PC-9 (cell line): ENCODE data around the gene ZNF275. TPM values are rescaled to one million over a fixed set of nuclear protein-coding genes. Genes with fewer than 3 reads are reported as not detected.

ENCODE experiments used
- BruUV-seq: library from RNA; stranded (reverse); fragments of 400-500 nt; replicated peaks from 2 replicates; lab custom pipeline; 2021; lab: Mats Ljungman, UMichigan
- CTCF ChIA-PET: fragments of 300-600 bp; sonication (Branson Sonifier 250); formaldehyde crosslinking; loops from one replicate; lab custom pipeline; 2022; ENCODE audit warnings: antibody characterized with exemption; lab: Charles Lee
- POLR2A ChIA-PET: fragments of 300-600 bp; sonication (Branson Sonifier 250); formaldehyde crosslinking; loops from one replicate; lab custom pipeline; 2022; ENCODE audit warnings: antibody characterized with exemption; ENCODE audit not compliant: unreplicated experiment; lab: Charles Lee
- DNase-seq, 2 experiments: peaks; one replicate each; pipeline versions ENCODE4 v3.0.0 to v3.0.0-alpha.2; 2015 to 2022; ENCODE audit warnings: mixed read lengths in 1 of 2
- H2AFZ ChIP-seq: fragments of 200-600 bp; sonication (generic); 2 replicates; pipeline ENCODE4 v1.8.1; 2017; ENCODE audit warnings: antibody characterized with exemption
- H3F3A ChIP-seq: fragments of 200-600 bp; sonication (generic); 2 replicates; pipeline ENCODE4 v1.8.1; 2017; ENCODE audit warnings: antibody characterized with exemption, mild to moderate bottlenecking, low read depth; ENCODE audit not compliant: insufficient read depth
- H3K27ac ChIP-seq: fragments of 200-600 bp; sonication (generic); 2 replicates; pipeline ENCODE4 v1.6.1; 2016; ENCODE audit warnings: mixed run types
- H3K27me3 ChIP-seq: fragments of 200-600 bp; sonication (generic); 2 replicates; pipeline ENCODE4 v1.6.1; 2016; ENCODE audit warnings: low read depth, mixed run types; ENCODE audit not compliant: insufficient read depth
- H3K36me3 ChIP-seq: fragments of 200-600 bp; sonication (generic); 2 replicates; pipeline ENCODE4 v1.6.1; 2016; ENCODE audit warnings: low read depth, mixed run types
- H3K4me1 ChIP-seq: fragments of 200-600 bp; sonication (generic); replicated peaks from 2 replicates; pipeline ENCODE4 v1.6.1; 2016; ENCODE audit warnings: mixed run types; ENCODE audit not compliant: insufficient read depth
- H3K4me2 ChIP-seq: fragments of 200-600 bp; sonication (generic); 2 replicates; pipeline ENCODE4 v1.6.1; 2017; ENCODE audit warnings: mixed run types
- H3K4me3 ChIP-seq: fragments of 200-600 bp; sonication (generic); 2 replicates; pipeline ENCODE4 v1.6.1; 2016; ENCODE audit warnings: mixed run types
- H3K79me2 ChIP-seq: fragments of 200-600 bp; sonication (generic); 2 replicates; pipeline ENCODE4 v1.6.1; 2017; ENCODE audit warnings: low read depth, mixed run types
- H3K9me2 ChIP-seq: fragments of 200-600 bp; sonication (generic); 2 replicates; pipeline ENCODE4 v1.8.1; 2017; ENCODE audit warnings: mild to moderate bottlenecking; ENCODE audit not compliant: insufficient read depth
- H3K9me3 ChIP-seq: fragments of 200-600 bp; sonication (generic); 2 replicates; pipeline ENCODE4 v1.8.1; 2016; ENCODE audit warnings: low read depth; ENCODE audit not compliant: insufficient read depth
- H4K20me1 ChIP-seq: fragments of 200-600 bp; sonication (generic); 2 replicates; pipeline ENCODE4 v1.8.1; 2017; ENCODE audit not compliant: insufficient read depth
- CTCF ChIP-seq: fragments of 200-600 bp; sonication (generic); conservative IDR thresholded peaks from 2 replicates; pipeline ENCODE4 v1.6.1; 2017; ENCODE audit warnings: mixed run types, antibody characterized with exemption, mild to moderate bottlenecking, moderate library complexity
- EZH2 ChIP-seq: fragments of 200-600 bp; sonication (generic); IDR thresholded peaks from 2 replicates; pipeline ENCODE4 v1.8.0; 2017; ENCODE audit warnings: antibody characterized with exemption, low read depth
- intact Hi-C: fragments of 100-400 bp; cut with micrococcal nuclease; formaldehyde crosslinking; loops from one replicate; pipeline ENCODE4 v1.10.0; 2022; ENCODE audit not compliant: unreplicated experiment
- total RNA-seq: library from RNA; stranded (reverse); gene quantifications from 2 replicates; pipeline ENCODE4 v1.2.3, GENCODE V29; 2021

The ZNF275 gene
- total RNA-seq, 1 experiment from 2014 or later, result 7.1 TPM

- H4K20me1 ChIP-seq, result no peaks in the 10 kb centered on the region
- BruUV-seq, result no TSS peak
- no peaks in the 10 kb centered on the region for H3K79me2 ChIP-seq
- CTCF ChIA-PET, result no interaction called here
- peaks cover 36% of the 10 kb centered on the region for H3K27me3 ChIP-seq
- no peak overlapping the region for H3K4me2 ChIP-seq
- no peak overlapping the region for H3K4me3 ChIP-seq
- no peak for DNase-seq
- no peak overlapping the region for H3K27ac ChIP-seq
- intact Hi-C loops, result no loop called here
- no peaks in the 10 kb centered on the region for H3K9me2 ChIP-seq
- H3F3A ChIP-seq, result no peaks in the 10 kb centered on the region
- H3K9me3 ChIP-seq, result no peaks in the 10 kb centered on the region
- no peaks in the 10 kb centered on the region for H3K4me1 ChIP-seq
- H2AFZ ChIP-seq, result no peak overlapping the region
- POLR2A ChIA-PET, result no interaction called here
- TF ChIP-seq CTCF (no peak), EZH2 (no peak)
- no peaks in the 10 kb centered on the region for H3K36me3 ChIP-seq
These were observed 36.6 kb upstream of the ZNF275 start for GRCh38 chrX:153297376-153297775.

DNA sequence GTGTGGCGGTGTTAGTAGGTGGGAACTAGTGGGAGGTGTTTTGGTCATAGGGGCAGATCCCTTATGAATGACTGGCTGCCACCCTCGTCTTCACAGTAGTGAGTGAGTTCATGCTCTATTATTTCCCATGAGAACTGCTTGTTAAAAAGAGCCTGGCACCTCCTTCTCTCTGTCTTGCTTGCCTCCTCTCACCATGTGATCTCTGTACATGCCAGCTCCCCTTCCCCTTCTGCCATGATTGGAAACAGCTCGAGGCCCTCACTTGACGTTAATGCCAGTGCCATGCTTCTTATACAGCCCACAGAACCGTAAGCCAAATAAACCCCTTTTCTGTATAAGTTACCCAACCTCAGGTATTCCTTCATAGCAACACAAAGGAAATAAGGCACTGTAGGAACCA, 34.1 kb upstream of the ZNF275 start:
- POLR2A ChIA-PET, result no interaction called here
- Histone ChIP-seq H3K27ac (no peak overlapping the region), H3K36me3 (no peaks in the 10 kb centered on the region), H4K20me1 (no peaks in the 10 kb centered on the region), H3K4me1 (no peaks in the 10 kb centered on the region), H3K4me3 (no peak overlapping the region), H3K9me2 (no peaks in the 10 kb centered on the region), H2AFZ (no peak overlapping the region), H3F3A (no peaks in the 10 kb centered on the region), H3K4me2 (no peak overlapping the region), H3K79me2 (no peaks in the 10 kb centered on the region), H3K27me3 (peaks cover 52% of the 10 kb centered on the region), H3K9me3 (no peaks in the 10 kb centered on the region)
- BruUV-seq, result no TSS peak
- intact Hi-C loops, result no loop called here
- CTCF ChIA-PET, result no interaction called here
- TF ChIP-seq EZH2 (no peak), CTCF (no peak)
- DNase-seq, result no peak

DNA sequence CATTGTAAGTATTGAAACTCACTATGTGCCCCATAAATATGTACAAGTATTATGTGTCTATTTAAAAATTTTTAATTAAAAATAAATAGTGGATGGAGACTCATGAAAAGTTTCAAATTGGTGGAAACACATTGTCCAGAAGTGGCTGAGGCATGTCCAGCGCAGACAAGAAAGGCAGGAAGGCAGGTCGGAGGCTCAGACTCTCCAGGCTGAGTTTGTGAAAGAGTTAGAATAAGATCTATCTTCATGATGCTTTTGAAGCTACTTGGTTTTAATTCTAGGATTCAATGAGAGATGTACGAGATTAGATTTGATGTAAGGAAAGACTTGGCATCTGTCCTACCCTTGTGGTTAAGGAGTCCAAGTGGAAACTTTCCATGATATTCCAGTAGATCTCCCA, 32.2 kb upstream of the ZNF275 start:
- BruUV-seq, result no TSS peak
- POLR2A ChIA-PET, result no interaction called here
- H3K27ac ChIP-seq, result no peak overlapping the region
- no peaks in the 10 kb centered on the region for H3F3A ChIP-seq
- CTCF ChIA-PET, result no interaction called here
- peaks cover 43% of the 10 kb centered on the region for H3K27me3 ChIP-seq
- intact Hi-C loops, result no loop called here
- H3K79me2 ChIP-seq, result no peaks in the 10 kb centered on the region
- H3K36me3 ChIP-seq, result no peaks in the 10 kb centered on the region
- no peaks in the 10 kb centered on the region for H4K20me1 ChIP-seq
- no peak overlapping the region for H3K4me2 ChIP-seq
- no peaks in the 10 kb centered on the region for H3K9me2 ChIP-seq
- no peak overlapping the region for H3K4me3 ChIP-seq
- no peaks in the 10 kb centered on the region for H3K4me1 ChIP-seq
- TF ChIP-seq CTCF, result no peak
- no peak for TF ChIP-seq EZH2
- DNase-seq, result no peak
- H2AFZ ChIP-seq, result no peak overlapping the region
- H3K9me3 ChIP-seq, result no peaks in the 10 kb centered on the region
